BE2C (cell line): ENCODE measurements around the gene NXF1.
"Not testable (repeated sequence)": the region's sequence is repeated elsewhere in the genome, so short reads cannot be mapped to it uniquely, and the experiment has no call there.

ENCODE experiments used
- DNase-seq: peaks from one replicate; pipeline ENCODE4 v3.0.0-alpha.2; 2020
- H3K27me3 ChIP-seq: fragments of 250-450 bp; sonication (Bioruptor Pico); 2 replicates; pipeline ENCODE4 v1.5.1; 2020; ENCODE audit warnings: mild to moderate bottlenecking
- H3K36me3 ChIP-seq: fragments of 250-450 bp; sonication (Bioruptor Pico); 2 replicates; pipeline ENCODE4 v1.5.1; 2020; ENCODE audit warnings: mild to moderate bottlenecking
- H3K4me1 ChIP-seq: fragments of 250-450 bp; sonication (Bioruptor Pico); 2 replicates; pipeline ENCODE4 v1.5.1; 2020
- H3K4me3 ChIP-seq: 2 replicates; pipeline ENCODE4 v1.5.1; 2011; ENCODE audit warnings: low read depth, low read length
- H3K9me3 ChIP-seq: fragments of 250-450 bp; sonication (Bioruptor Pico); 2 replicates; pipeline ENCODE4 v1.5.1; 2020
- TF ChIP-seq, protein P1 (sequence below): IDR thresholded peaks from 2 replicates; pipeline ENCODE4 v1.5.1; 2012; ENCODE audit warnings: mild to moderate bottlenecking, low read depth, low read length

Gene NXF1

DNA sequence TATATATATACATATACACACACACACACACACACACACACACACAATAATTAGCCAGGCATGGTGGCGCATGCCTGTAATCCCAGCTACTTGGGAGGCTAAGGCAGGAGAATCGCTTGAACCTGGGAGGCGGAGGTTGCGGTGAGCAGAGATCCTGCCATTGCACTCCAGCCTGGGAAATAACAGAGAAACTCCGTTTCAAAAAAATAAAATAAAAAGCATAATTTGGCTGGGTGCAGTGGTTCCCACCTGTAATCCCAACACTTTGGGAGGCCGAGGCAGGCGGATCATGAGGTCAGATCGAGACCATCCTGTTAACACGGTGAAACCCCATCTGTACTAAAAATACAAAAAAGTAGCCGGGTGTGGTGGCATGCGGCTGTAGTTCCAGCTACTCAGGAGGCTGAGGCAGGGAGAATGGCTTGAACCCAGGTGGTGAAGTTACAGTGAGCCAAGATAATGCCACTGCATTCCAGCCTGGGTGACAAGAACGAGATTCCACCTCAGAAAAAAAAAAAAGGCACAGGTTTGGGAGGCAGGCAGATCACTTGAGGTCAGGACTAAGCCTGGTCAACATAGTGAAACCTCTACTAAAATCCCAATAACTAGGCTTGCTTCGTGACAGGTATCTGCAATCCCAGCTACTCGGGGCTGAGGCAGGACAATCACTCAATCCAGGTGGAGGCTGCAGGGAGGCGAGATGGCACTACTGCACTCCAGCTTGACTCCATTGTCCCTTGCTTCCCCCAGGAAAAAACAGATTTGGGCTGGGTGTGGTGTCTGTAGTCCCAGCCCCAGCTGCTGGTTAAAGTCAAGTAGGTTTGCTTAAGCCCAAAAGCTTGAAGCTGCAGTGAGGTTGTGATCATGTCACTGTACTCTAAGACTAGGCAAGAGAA lies 45.9 kb upstream of the NXF1 start:
- Histone ChIP-seq H3K27me3 (no peaks in the 10 kb centered on the region), H3K36me3 (peaks cover 40% of the 10 kb centered on the region), H3K4me1 (no peaks in the 10 kb centered on the region), H3K4me3 (no peak overlapping the region), H3K9me3 (no peaks in the 10 kb centered on the region)
- TF ChIP-seq, protein P1, sequence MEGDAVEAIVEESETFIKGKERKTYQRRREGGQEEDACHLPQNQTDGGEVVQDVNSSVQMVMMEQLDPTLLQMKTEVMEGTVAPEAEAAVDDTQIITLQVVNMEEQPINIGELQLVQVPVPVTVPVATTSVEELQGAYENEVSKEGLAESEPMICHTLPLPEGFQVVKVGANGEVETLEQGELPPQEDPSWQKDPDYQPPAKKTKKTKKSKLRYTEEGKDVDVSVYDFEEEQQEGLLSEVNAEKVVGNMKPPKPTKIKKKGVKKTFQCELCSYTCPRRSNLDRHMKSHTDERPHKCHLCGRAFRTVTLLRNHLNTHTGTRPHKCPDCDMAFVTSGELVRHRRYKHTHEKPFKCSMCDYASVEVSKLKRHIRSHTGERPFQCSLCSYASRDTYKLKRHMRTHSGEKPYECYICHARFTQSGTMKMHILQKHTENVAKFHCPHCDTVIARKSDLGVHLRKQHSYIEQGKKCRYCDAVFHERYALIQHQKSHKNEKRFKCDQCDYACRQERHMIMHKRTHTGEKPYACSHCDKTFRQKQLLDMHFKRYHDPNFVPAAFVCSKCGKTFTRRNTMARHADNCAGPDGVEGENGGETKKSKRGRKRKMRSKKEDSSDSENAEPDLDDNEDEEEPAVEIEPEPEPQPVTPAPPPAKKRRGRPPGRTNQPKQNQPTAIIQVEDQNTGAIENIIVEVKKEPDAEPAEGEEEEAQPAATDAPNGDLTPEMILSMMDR = no peak
- peak; percentile 27 for DNase-seq

- H3K4me3 ChIP-seq = no peak overlapping the region
- H3K36me3 ChIP-seq = peaks cover 12% of the 10 kb centered on the region
- H3K27me3 ChIP-seq = no peaks in the 10 kb centered on the region
- TF ChIP-seq, protein P1 = no peak
- H3K9me3 ChIP-seq = no peaks in the 10 kb centered on the region
- no peak for DNase-seq
- H3K4me1 ChIP-seq = no peaks in the 10 kb centered on the region
Measured at GRCh38 chr11:62847767-62848314, 42.6 kb upstream of the NXF1 start.

DNA sequence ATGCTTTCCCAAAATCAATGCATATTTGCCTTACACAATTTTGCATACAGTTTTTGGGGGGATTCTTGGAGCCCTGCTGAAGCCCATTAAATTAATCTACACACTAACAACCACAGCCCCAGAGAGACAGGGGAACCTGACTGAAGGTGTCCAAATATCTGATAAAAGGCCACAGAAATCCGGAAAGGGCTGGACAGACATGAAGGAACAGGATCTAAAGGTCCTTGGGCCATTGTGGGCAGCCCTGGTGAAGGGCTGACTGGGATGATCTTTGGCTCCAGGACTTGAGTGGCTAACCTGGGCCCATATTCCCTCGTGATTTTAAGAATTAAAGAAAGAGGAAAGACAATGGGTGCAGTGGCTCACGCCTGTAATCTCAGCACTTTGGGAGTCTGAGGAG lies 40.9 kb upstream of the NXF1 start:
- H3K4me3 ChIP-seq = no peak overlapping the region
- H3K27me3 ChIP-seq = no peaks in the 10 kb centered on the region
- no peak for DNase-seq
- H3K36me3 ChIP-seq = no peaks in the 10 kb centered on the region
- no peaks in the 10 kb centered on the region for H3K9me3 ChIP-seq
- TF ChIP-seq, protein P1 = no peak
- no peaks in the 10 kb centered on the region for H3K4me1 ChIP-seq

- Histone ChIP-seq H3K4me1 (no peaks in the 10 kb centered on the region), H3K36me3 (no peaks in the 10 kb centered on the region), H3K27me3 (no peaks in the 10 kb centered on the region), H3K4me3 (no peak overlapping the region), H3K9me3 (no peaks in the 10 kb centered on the region)
- TF ChIP-seq, protein P1 = no peak
- no peak for DNase-seq
Measured at GRCh38 chr11:62844154-62844553, 38.9 kb upstream of the NXF1 start.

DNA sequence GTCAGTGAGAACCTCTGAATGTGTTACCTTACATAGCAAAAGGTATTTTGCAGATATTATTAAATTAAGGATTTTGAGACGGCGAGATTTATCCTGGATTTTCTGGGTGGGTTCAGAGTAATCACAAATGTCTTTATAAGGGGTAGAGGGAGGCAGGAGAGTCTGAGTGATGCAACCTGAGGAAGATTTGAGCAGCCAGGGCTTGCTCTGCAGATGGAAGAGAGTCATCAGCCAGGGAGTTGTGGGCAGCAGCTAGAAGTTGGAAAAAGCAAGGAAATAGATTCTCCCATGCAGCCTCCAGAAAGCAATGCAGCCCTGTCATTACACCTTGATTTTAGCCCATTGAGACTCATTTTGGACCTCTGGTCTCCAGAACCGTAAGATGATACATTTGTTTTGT lies 38.2 kb upstream of the NXF1 start:
- Histone ChIP-seq H3K4me3 (no peak overlapping the region), H3K4me1 (no peaks in the 10 kb centered on the region), H3K27me3 (no peaks in the 10 kb centered on the region), H3K9me3 (no peaks in the 10 kb centered on the region), H3K36me3 (no peaks in the 10 kb centered on the region)
- no peak for DNase-seq
- TF ChIP-seq, protein P1 = no peak

DNA sequence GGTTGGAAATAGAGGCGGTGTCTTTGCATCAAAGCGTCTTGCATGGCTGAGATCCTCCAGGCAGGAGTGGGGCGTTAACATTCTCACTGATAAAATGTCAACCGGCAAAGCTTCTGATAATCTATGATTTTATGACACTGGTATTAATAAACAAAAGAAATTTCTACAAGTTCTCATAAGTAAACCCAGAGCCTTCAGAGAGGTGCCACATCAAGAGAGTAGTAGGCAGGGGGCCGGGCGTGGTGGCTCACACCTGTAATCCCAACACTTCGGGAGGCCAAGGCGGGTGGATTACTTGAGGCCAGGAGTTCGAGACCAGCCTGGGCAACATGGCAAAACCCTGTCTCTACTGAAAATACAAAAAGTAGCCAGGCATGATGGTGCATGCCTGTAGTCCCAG lies 37.7 kb upstream of the NXF1 start:
- H3K27me3 ChIP-seq, H3K36me3 ChIP-seq, DNase-seq, H3K9me3 ChIP-seq, H3K4me1 ChIP-seq: not testable (repeated sequence)
- H3K4me3 ChIP-seq = peak overlapping the region; percentile 48; the same call in 1 of the 2 replicates
